Karpas-422 (cell line): ENCODE measurements around the gene HOXD12. TPM values are rescaled to one million over a fixed set of nuclear protein-coding genes. Genes with fewer than 3 reads are reported as not detected.

Experiments used
- DNase-seq: peaks from one replicate; pipeline ENCODE4 v3.0.0-alpha.2; 2015
- H2AFZ ChIP-seq: fragments of 200-600 bp; sonication (generic); 2 replicates; pipeline ENCODE4 v1.6.1; 2014; ENCODE audit warnings: antibody characterized with exemption, low read length, mixed read lengths
- H3K27ac ChIP-seq: fragments of 200-600 bp; sonication (generic); 2 replicates; pipeline ENCODE4 v1.5.1; 2014; ENCODE audit warnings: mild to moderate bottlenecking, low read length, moderate library complexity
- H3K27me3 ChIP-seq: fragments of 200-600 bp; sonication (generic); 2 replicates; pipeline ENCODE4 v1.6.1; 2014; ENCODE audit warnings: low read length, mixed read lengths
- H3K36me3 ChIP-seq: fragments of 200-600 bp; sonication (generic); 2 replicates; pipeline ENCODE4 v1.6.1; 2014; ENCODE audit warnings: low read length, mixed read lengths; ENCODE audit not compliant: insufficient read depth
- H3K4me1 ChIP-seq: fragments of 200-600 bp; sonication (generic); 2 replicates; pipeline ENCODE4 v1.6.1; 2014; ENCODE audit warnings: mild to moderate bottlenecking, low read length, mixed read lengths
- H3K4me2 ChIP-seq: fragments of 200-600 bp; sonication (generic); 2 replicates; pipeline ENCODE4 v1.6.1; 2014; ENCODE audit warnings: low read length, low read depth, mild to moderate bottlenecking; ENCODE audit not compliant: poor library complexity, severe bottlenecking
- H3K4me3 ChIP-seq: fragments of 200-600 bp; sonication (generic); 2 replicates; pipeline ENCODE4 v1.5.1; 2014; ENCODE audit warnings: mild to moderate bottlenecking, antibody characterized with exemption, low read length, mixed read lengths
- H3K79me2 ChIP-seq: fragments of 200-600 bp; sonication (generic); 2 replicates; pipeline ENCODE4 v1.6.1; 2014; ENCODE audit warnings: mild to moderate bottlenecking, low read length, mixed read lengths
- H3K9ac ChIP-seq: fragments of 200-600 bp; sonication (generic); 2 replicates; pipeline ENCODE4 v1.6.0; 2014; ENCODE audit warnings: low read length
- H3K9me2 ChIP-seq: fragments of 200-600 bp; sonication (generic), shearing (Covaris generic); replicated peaks from 2 replicates; pipeline ENCODE4 v1.6.0; 2014; ENCODE audit warnings: mild to moderate bottlenecking, low read length, moderate library complexity; ENCODE audit not compliant: insufficient read depth
- H3K9me3 ChIP-seq: fragments of 300-700, 200-600 bp; sonication (generic); 2 replicates; pipeline ENCODE4 v1.6.1; 2014; ENCODE audit warnings: low read length, mixed read lengths
- H4K20me1 ChIP-seq: fragments of 200-600 bp; sonication (generic); 2 replicates; pipeline ENCODE4 v1.6.1; 2014; ENCODE audit warnings: mild to moderate bottlenecking, antibody characterized with exemption, low read length, low read depth; ENCODE audit not compliant: insufficient read depth
- total RNA-seq: library from RNA; depleted of rRNA; stranded (reverse); fragments of >200 nt; shearing (Covaris generic); gene quantifications from 2 replicates; pipeline ENCODE4 v1.2.3, GENCODE V29; 2014; ENCODE audit warnings: low replicate concordance

Gene HOXD12
- total RNA-seq, 1 experiment from 2014 or later: 1.0 TPM

DNA sequence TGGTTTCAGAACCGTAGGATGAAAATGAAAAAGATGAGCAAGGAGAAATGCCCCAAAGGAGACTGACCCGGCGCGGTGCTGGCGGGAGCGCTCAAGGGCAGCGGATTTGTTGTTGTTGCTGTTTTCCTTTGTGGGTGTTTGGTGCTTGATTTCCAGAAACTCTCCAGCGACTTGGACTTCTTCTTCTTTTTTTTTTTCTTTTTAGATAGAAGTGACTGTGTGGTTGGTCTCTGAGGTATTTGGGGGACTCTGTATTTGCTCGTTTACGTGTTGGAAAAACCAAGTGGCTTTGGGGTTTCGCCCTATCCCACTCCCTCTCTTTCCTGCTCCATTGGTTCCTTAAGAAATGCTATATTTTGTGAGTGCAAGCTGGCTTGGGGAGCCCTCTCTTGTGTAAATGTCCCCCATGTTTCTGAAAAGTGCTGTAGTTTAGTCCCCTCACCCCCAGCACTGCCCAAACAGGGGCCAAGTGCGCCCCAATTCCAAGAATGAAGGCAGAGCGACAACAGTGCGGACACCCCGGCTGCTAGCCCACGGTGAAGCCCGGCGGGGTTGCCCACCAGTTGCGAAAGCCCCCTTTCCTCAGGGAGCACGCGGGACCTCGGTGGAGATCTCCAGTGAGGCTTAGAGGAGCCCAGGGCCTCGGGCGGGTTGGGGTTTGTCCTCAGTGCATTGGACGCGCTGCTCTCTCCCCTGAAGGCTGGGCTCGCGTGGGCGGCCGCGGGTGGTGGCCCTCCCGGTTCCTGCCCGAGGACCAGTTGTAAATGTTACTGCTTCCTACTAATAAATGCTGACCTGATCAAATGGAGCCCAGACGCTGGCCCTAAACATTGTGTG, 24.7 kb downstream of the HOXD12 start:
- Histone ChIP-seq H4K20me1 (no peaks in the 10 kb centered on the region), H3K9me2 (no peaks in the 10 kb centered on the region), H3K9ac (no peak overlapping the region), H2AFZ (no peak overlapping the region), H3K36me3 (no peaks in the 10 kb centered on the region), H3K27ac (no peak overlapping the region), H3K27me3 (no peaks in the 10 kb centered on the region), H3K9me3 (no peaks in the 10 kb centered on the region), H3K79me2 (no peaks in the 10 kb centered on the region), H3K4me2 (no peak overlapping the region), H3K4me1 (peaks cover 3% of the 10 kb centered on the region; the same call in 1 of the 2 replicates), H3K4me3 (no peak overlapping the region)
- DNase-seq: no peak

DNA sequence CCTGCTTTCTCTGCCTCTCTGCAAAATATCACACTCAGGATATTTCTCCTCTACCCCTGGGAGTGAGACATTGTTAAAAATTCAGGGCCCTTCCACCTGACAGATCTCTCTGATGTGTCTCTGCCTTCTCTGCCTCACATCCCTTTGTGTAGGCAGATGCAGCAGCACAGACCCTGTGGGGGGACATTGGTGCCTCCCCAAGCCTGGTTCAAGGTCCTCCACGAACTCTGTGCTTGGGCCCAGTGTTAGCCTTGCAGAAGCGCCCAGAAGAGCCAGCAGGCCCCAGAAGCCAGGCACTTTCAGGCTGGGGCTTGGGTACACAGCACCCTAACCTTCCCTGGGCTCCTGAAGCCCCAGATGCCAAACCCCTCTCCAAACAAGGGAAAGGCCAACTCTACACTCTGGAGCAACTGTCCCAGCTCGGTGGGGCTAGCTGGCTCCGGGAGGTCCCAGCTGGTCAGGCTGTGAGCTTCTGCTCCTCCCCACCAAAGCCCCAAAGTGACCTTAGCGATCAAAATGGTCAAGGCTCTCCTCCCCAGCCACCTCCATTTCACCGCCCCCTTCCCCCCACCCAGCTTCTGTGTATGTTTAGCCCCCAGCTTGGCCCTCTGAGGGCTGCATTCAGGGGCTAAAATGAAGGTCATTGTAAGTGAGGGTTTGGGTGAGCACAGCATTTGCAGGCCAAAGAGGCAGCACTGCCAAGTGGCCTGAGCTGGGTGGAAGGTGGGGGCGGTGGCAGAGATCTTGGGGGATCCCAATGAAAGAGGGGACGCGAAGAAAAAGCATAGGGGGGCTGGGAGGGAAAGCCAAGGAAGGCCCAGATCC, 25.6 kb downstream of the HOXD12 start:
- no peak overlapping the region for H3K9ac ChIP-seq
- H3K4me3 ChIP-seq: no peak overlapping the region
- no peaks in the 10 kb centered on the region for H3K27me3 ChIP-seq
- peaks cover 3% of the 10 kb centered on the region; the same call in 1 of the 2 replicates for H3K4me1 ChIP-seq
- H3K27ac ChIP-seq: no peak overlapping the region
- DNase-seq: no peak
- H3K9me2 ChIP-seq: no peaks in the 10 kb centered on the region
- no peaks in the 10 kb centered on the region for H3K79me2 ChIP-seq
- no peak overlapping the region for H3K4me2 ChIP-seq
- no peak overlapping the region for H2AFZ ChIP-seq
- no peaks in the 10 kb centered on the region for H3K9me3 ChIP-seq
- no peaks in the 10 kb centered on the region for H3K36me3 ChIP-seq
- H4K20me1 ChIP-seq: no peaks in the 10 kb centered on the region

DNA sequence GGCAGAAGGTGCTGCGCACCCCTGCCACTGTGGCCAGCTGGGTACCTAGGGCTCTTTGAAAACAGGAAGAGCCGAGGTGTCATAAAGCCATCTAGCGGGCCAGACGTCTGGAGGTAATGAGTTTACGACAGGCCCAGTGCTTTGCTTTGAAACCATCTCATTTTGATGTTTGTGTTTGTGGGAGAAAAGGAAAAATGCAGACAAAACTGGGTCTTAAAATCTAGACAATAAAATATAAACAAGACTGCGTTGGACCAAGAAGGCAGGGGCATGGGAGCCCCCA, 26.1 kb downstream of the HOXD12 start:
- Histone ChIP-seq H3K9me3 (no peaks in the 10 kb centered on the region), H3K9ac (no peak overlapping the region), H3K27me3 (no peaks in the 10 kb centered on the region)

DNA sequence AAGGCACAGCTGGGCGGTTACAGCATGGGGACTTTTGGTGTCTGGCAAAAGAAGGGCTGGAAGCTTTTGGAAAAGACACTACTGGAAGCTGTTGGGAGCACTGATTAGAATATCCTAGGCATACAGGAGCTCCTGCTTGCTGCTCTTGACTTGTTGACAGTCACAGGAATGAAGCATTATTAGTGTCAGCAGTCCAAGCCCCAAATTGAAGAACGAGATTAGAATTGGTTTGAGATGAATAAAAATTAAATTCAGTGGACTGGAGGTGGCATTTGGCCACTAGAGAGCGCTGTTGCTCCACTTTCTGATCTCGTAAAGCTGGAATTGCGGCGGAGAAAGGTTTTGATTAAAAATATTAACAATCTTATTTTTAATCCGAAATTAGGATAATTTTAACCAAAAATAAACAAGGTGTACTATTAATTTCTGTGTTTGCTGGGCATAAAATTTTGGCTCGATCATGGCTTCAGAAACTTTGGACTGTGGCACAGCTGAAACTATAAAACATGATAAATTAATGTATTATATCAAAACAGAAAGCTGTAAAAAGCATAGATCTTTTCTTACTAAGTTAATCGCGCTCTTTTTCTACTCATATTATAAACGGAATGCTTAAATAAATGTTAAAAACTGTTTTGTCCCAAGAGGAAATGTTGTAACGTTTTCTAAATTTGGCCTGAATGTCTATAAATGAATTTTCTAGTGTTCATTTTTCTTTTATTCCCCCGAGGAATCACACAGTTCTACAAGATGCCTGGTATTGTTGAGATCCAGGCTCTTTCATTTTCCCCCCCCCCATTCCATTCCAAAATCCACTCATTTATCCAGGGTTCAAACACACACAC, 27.6 kb downstream of the HOXD12 start:
- Histone ChIP-seq H4K20me1 (no peaks in the 10 kb centered on the region), H3K27ac (no peak overlapping the region), H3K9me2 (no peaks in the 10 kb centered on the region), H3K9ac (peak overlapping the region; percentile 22; the same call in 1 of the 2 replicates), H3K9me3 (no peaks in the 10 kb centered on the region), H3K79me2 (no peaks in the 10 kb centered on the region), H3K36me3 (no peaks in the 10 kb centered on the region), H3K27me3 (no peaks in the 10 kb centered on the region), H2AFZ (no peak overlapping the region), H3K4me2 (peak overlapping the region; percentile 56), H3K4me3 (no peak overlapping the region), H3K4me1 (peaks cover 3% of the 10 kb centered on the region; the same call in 1 of the 2 replicates)
- peak; percentile 89 for DNase-seq

More for the DNA sequence above, 26.1 kb downstream of the HOXD12 start:
- Histone ChIP-seq H4K20me1 (no peaks in the 10 kb centered on the region), H2AFZ (no peak overlapping the region), H3K9me2 (no peaks in the 10 kb centered on the region), H3K79me2 (no peaks in the 10 kb centered on the region), H3K36me3 (no peaks in the 10 kb centered on the region), H3K27ac (no peak overlapping the region), H3K4me2 (no peak overlapping the region), H3K4me3 (no peak overlapping the region), H3K4me1 (peaks cover 3% of the 10 kb centered on the region; the same call in 1 of the 2 replicates)
- DNase-seq: no peak

DNA sequence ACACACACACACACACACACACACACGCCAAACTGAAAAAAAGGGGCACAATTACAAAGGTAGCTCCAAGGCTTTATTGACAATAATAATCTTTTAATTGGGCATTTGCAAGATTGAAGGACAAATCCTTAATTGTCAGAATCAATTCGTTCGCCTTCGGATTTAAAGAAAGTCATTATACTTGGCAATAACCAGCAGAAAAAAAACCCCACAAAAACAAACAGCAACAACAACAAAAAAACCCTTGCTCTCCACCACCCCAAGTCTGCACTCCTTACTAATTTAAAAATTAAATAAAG, 28.1 kb downstream of the HOXD12 start:
- DNase-seq: no peak
- no peaks in the 10 kb centered on the region for H3K9me2 ChIP-seq
- peaks cover 3% of the 10 kb centered on the region; the same call in 1 of the 2 replicates for H3K4me1 ChIP-seq
- no peaks in the 10 kb centered on the region for H3K9me3 ChIP-seq
- no peaks in the 10 kb centered on the region for H3K27me3 ChIP-seq
- no peak overlapping the region for H3K27ac ChIP-seq
- H3K4me3 ChIP-seq: no peak overlapping the region
- no peak overlapping the region for H2AFZ ChIP-seq
- H3K36me3 ChIP-seq: no peaks in the 10 kb centered on the region
- no peaks in the 10 kb centered on the region for H4K20me1 ChIP-seq
- no peaks in the 10 kb centered on the region for H3K79me2 ChIP-seq
- no peak overlapping the region for H3K4me2 ChIP-seq
- no peak overlapping the region for H3K9ac ChIP-seq

DNA sequence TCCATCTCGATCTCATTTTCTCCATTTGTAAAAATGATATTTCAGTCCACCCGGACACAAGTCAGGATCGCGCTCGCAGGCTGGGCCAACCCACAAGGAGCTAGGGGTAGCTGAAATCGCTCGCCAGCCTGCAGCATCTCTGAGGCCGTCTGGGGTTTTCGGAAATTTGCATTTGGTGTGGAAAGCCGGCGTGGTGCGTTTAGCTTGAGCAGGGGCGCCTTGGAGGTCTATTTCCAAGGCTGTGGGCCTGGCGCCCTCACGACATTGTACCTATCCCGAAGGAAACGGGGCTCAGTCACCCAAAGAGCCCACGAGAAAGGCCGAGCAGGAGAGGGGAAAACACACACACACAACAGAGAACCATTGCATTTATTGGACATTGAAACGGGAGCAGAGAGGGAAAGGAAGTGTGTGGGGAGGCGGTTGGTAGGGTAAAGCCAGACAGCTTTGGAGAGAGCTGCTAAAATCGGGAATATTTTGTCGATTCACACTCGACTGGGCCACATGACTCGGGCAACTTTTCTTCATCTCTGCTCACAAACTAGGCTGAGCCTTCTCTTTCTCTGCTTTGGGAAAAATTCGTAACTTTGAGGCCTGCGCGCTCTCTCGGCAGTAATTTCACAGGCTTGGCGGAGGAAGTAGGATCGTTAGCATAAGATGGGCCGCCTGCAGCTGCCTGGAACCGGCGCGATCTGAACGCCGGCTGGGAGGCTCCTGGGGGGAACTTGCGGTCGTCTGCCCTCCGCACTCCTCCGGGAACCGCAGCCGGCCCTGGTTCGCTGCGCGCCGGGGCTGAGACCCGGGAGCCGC, 28.8 kb downstream of the HOXD12 start:
- Histone ChIP-seq H3K9ac (no peak overlapping the region), H2AFZ (no peak overlapping the region), H4K20me1 (no peaks in the 10 kb centered on the region), H3K36me3 (no peaks in the 10 kb centered on the region), H3K79me2 (no peaks in the 10 kb centered on the region), H3K9me2 (no peaks in the 10 kb centered on the region), H3K4me3 (no peak overlapping the region), H3K27ac (no peak overlapping the region), H3K4me1 (peaks cover 3% of the 10 kb centered on the region; the same call in 1 of the 2 replicates), H3K27me3 (no peaks in the 10 kb centered on the region), H3K9me3 (no peaks in the 10 kb centered on the region), H3K4me2 (no peak overlapping the region)
- DNase-seq: no peak

DNA sequence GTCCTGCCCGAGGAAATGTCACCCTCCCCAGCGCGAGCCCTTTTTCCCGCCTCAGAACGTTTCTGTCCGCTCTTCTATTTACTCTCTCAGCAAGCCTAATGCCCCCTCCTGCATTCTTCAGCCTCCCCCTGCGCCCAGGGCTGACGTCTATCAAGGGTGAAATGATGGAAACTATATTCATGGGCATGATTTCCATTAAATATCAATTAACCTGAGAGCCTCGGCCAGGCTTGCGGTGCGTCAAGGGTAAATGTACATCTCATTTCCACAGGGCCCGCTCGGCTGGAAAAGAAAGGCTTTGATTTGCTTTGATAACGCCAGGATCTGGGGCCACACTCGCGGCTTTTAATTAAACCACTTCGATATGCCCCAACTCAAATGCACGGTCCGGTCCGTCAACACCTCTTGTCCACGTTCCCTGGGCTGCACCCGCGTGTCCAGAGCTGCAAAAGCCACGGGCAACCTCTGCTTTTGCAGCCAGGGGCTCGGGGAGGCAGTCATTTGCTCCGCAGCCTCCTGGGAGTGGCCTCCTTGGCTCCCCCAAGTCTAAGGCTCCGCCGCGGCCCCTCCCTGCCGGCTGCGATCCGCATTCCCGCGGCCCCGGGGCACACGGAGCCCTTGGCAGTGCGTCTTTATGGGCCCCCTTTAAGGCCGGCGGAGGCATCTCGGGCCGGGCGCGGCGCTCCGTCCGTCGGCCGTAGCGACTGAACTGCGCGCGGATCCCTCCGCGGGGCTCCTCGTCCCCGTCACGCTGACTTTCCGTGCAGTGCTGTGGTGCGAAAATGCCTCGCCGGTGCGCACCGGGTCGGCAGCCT, 29.6 kb downstream of the HOXD12 start, which contains the start of gene HOXD8:
Gene HOXD8 (plus strand): TSS at position 724 of the 815 bp plus-strand sequence. CDS start 662 bp downstream, outside the sequence.
- Histone ChIP-seq H2AFZ (no peak within 1 kb of the TSS), H3K9me2 (no peaks in the 10 kb centered on the region), H3K9me3 (no peaks in the 10 kb centered on the region), H3K9ac (no peak within 1 kb of the TSS), H4K20me1 (no peaks in the 10 kb centered on the region), H3K27ac (no peak within 1 kb of the TSS), H3K4me3 (no peak within 1 kb of the TSS), H3K79me2 (no peaks in the 10 kb centered on the region), H3K4me1 (peaks cover 10% of the 10 kb centered on the region), H3K27me3 (no peaks in the 10 kb centered on the region), H3K36me3 (no peaks in the 10 kb centered on the region), H3K4me2 (no peak within 1 kb of the TSS)
- no peak for DNase-seq
